GM12878 (cell line): ENCODE results near the gene TRIM58. TPM values are rescaled to one million over a fixed set of nuclear protein-coding genes. Genes with fewer than 3 reads are reported as not detected.

Experiments
- ATAC-seq: fragments of 200-7000 bp; cut with Tn5 transposase; 3 replicates; pipeline ENCODE4 v1.9.1; 2020; ENCODE audit warnings: mild to moderate bottlenecking, moderate library complexity
- BruUV-seq: library from RNA; stranded (reverse); fragments of 400-500 nt; replicated peaks from 2 replicates; lab custom pipeline; 2021; lab: Mats Ljungman, UMichigan
- CTCF ChIA-PET: fragments of 300-600 bp; sonication (Branson Sonifier 250); formaldehyde crosslinking; extraction: SDS; loops from one replicate; lab custom pipeline; 2021; ENCODE audit warnings: inconsistent platforms; lab: Yijun Ruan, JAX
- POLR2A ChIA-PET: fragments of 350-600 bp; formaldehyde crosslinking; extraction: SDS; loops from one replicate; lab custom pipeline; 2021; ENCODE audit warnings: inconsistent platforms; lab: Charles Lee
- RAD21 ChIA-PET: fragments of 300-600 bp; sonication (Branson Sonifier 250); formaldehyde crosslinking; loops from one replicate; lab custom pipeline; 2023; ENCODE audit warnings: antibody characterized with exemption; ENCODE audit not compliant: unreplicated experiment; lab: Charles Lee
- SMC1A ChIA-PET: fragments of 300-600 bp; sonication (Branson Sonifier 250); formaldehyde crosslinking; loops from one replicate; lab custom pipeline; 2023; ENCODE audit not compliant: unreplicated experiment, uncharacterized antibody; lab: Charles Lee
- DNase-seq: peaks from one replicate; pipeline ENCODE4 v3.0.0-alpha.2; 2011; ENCODE audit warnings: low read depth, low spot score
- FAIRE-seq: peaks from 3 replicates; lab custom pipeline; 2011; peaks lifted over from hg19 to GRCh38; lab: Jason Lieb, UNC
- H2AFZ ChIP-seq: 2 replicates; pipeline ENCODE4 v1.6.0; 2011; ENCODE audit warnings: low read depth, low read length, control low read depth; ENCODE audit not compliant: control insufficient read depth
- H3K27ac ChIP-seq: 2 replicates; pipeline ENCODE4 v1.5.1; 2011; ENCODE audit warnings: control low read depth; ENCODE audit not compliant: control insufficient read depth, insufficient read depth
- H3K27me3 ChIP-seq, 2 experiments: replicated peaks in 1 of 2; 2 replicates each; pipeline versions ENCODE4 v1.6.0 to v1.6.1; 2011; ENCODE audit warnings: low read length in 1 of 2; ENCODE audit not compliant: control insufficient read depth in 2 of 2, insufficient read depth in 2 of 2
- H3K36me3 ChIP-seq, 2 experiments: 2 replicates each; pipeline ENCODE4 v1.5.1; 2011; ENCODE audit warnings: low read length in 1 of 2; ENCODE audit not compliant: control insufficient read depth in 2 of 2, insufficient read depth in 2 of 2
- H3K4me1 ChIP-seq: 2 replicates; pipeline ENCODE4 v1.6.1; 2011; ENCODE audit warnings: mild to moderate bottlenecking, low read length, moderate library complexity, mixed read lengths; ENCODE audit not compliant: control insufficient read depth, insufficient read depth
- H3K4me2 ChIP-seq: 2 replicates; pipeline ENCODE4 v1.6.0; 2011; ENCODE audit warnings: control low read depth; ENCODE audit not compliant: control insufficient read depth, insufficient read depth
- H3K4me3 ChIP-seq: fragments of 200-600 bp; sonication (generic); 2 replicates; pipeline ENCODE4 v1.5.1; 2016
- H3K79me2 ChIP-seq: 2 replicates; pipeline ENCODE4 v1.6.0; 2011; ENCODE audit warnings: low read length; ENCODE audit not compliant: control insufficient read depth, insufficient read depth
- H3K9ac ChIP-seq: 2 replicates; pipeline ENCODE4 v1.8.0; 2011; ENCODE audit warnings: low read length, control low read depth, mixed read lengths; ENCODE audit not compliant: control insufficient read depth, insufficient read depth
- H3K9me3 ChIP-seq: replicated peaks from 3 replicates; pipeline ENCODE4 v1.5.1; 2011; ENCODE audit warnings: mild to moderate bottlenecking, low read length; ENCODE audit not compliant: control insufficient read depth, insufficient read depth
- H4K20me1 ChIP-seq: 2 replicates; pipeline ENCODE4 v1.6.0; 2011; ENCODE audit not compliant: control insufficient read depth, insufficient read depth
- IRF5 ChIP-seq: fragments of 450-650 bp; IDR thresholded peaks from 2 replicates; pipeline ENCODE4 v1.6.1; 2017; ENCODE audit warnings: borderline replicate concordance
- RUNX3 ChIP-seq: IDR thresholded peaks from 2 replicates; pipeline ENCODE4 v1.6.1; 2012; ENCODE audit warnings: low read length, inconsistent platforms
- SMAD1 ChIP-seq: fragments of 450-650 bp; IDR thresholded peaks from 2 replicates; pipeline ENCODE4 v1.6.1; 2018; ENCODE audit warnings: mild to moderate bottlenecking, low read depth; ENCODE audit not compliant: partially characterized antibody
- ZBED1 ChIP-seq: IDR thresholded peaks from 2 replicates; pipeline ENCODE4 v1.6.1; 2016; ENCODE audit warnings: borderline replicate concordance
- WGBS: methylation state at CpG from one replicate; pipeline ENCODE4 v1.1.6; 2016; ENCODE audit warnings: low lambda C conversion rate; ENCODE audit not compliant: insufficient replicate concordance, insufficient coverage; ENCODE audit errors: missing lambda C conversion rate; 5-methylcytosine and 5-hydroxymethylcytosine counted together
- in situ Hi-C: fragments of 300-500 bp; cut with MboI; formaldehyde crosslinking; loops from 9 replicates; pipeline ENCODE4 v1.14.3; 2018; ENCODE audit warnings: mixed read lengths
- intact Hi-C: fragments of 100-400 bp; cut with micrococcal nuclease; formaldehyde crosslinking; loops from one replicate; pipeline ENCODE4 v1.14.2; 2022; ENCODE audit not compliant: unreplicated experiment
- polyA plus RNA-seq, 11 experiments: library from polyadenylated mRNA; depleted of rRNA in 4 of 11; unstranded in 6 of 11; stranded (reverse) in 5 of 11; fragments of >200 nt; fragmentation: Nextera tagmentation in 4 of 11; fragmentation: Illumina TruSeq in 1 of 11; extraction: Ambion mirVana in 4 of 11; extraction: Trizol in 1 of 11; gene quantifications; 1 replicate in 1 of 11; 2 replicates in 10 of 11; pipeline versions ENCODE4 v1.2.1 to v1.2.3, GENCODE V29; 2011 to 2016; ENCODE audit warnings: inconsistent platforms in 2 of 11, missing spikeins in 2 of 11, low read depth in 1 of 11
- total RNA-seq, 4 experiments: library from RNA; depleted of rRNA in 3 of 4; stranded (reverse); fragments of >200 nt in 3 of 4; fragmentation: Illumina TruSeq in 1 of 4; extraction: Trizol in 1 of 4; gene quantifications; 2 replicates each; pipeline versions ENCODE4 v1.2.1 to v1.2.3, GENCODE V29; 2013 to 2021

TRIM58 gene
- total and polyA plus RNA-seq, 10 of the 15 experiments (the other 5 are each of a cell fraction or from before 2014, with no cell fraction given) = not detected

GRCh38 chr1:247824023-247824422 lies 33.0 kb upstream of the TRIM58 start, which contains the start of gene OR14A16:
Gene OR14A16, minus strand, starts transcription at chr1:247824119. Its CDS starts 8,390 bp downstream, at chr1:247815729.
- no peaks in the 10 kb centered on the region for H4K20me1 ChIP-seq
- FAIRE-seq (no peak), ATAC-seq (no peak), DNase-seq (no peak)
- in situ Hi-C loops (no loop called here), intact Hi-C loops (no loop called here)
- H3K4me3 ChIP-seq = no peak within 1 kb of the TSS
- ChIA-PET POLR2A (no interaction called here), RAD21 (no interaction called here), CTCF (no interaction called here), SMC1A (no interaction called here)
- WGBS = 18% methylated on average over 6 of the region's 6 CpGs
- H2AFZ ChIP-seq = no peak within 1 kb of the TSS
- no TSS peak for BruUV-seq
- no peaks in the 10 kb centered on the region for H3K27me3 ChIP-seq
- TF ChIP-seq RUNX3 (no peak), SMAD1 (no peak), IRF5 (no peak)
- no peaks in the 10 kb centered on the region for H3K36me3 ChIP-seq
- H3K9ac ChIP-seq = no peak within 1 kb of the TSS
- H3K27ac ChIP-seq = no peak within 1 kb of the TSS
- H3K4me1 ChIP-seq = no peaks in the 10 kb centered on the region
- no peak within 1 kb of the TSS for H3K4me2 ChIP-seq
- H3K79me2 ChIP-seq = no peaks in the 10 kb centered on the region
- no peaks in the 10 kb centered on the region for H3K9me3 ChIP-seq

- no peak overlapping the region for H3K4me2 ChIP-seq
- ChIA-PET RAD21 (no interaction called here), POLR2A (no interaction called here), CTCF (no interaction called here), SMC1A (no interaction called here)
- H3K4me1 ChIP-seq = no peaks in the 10 kb centered on the region
- no peaks in the 10 kb centered on the region for H3K27me3 ChIP-seq
- no peaks in the 10 kb centered on the region for H3K9me3 ChIP-seq
- no peak for TF ChIP-seq ZBED1
- H3K36me3 ChIP-seq = no peaks in the 10 kb centered on the region
- intact Hi-C loops = no loop called here
- H3K79me2 ChIP-seq = no peaks in the 10 kb centered on the region
- no peak overlapping the region for H3K9ac ChIP-seq
- no peak for DNase-seq
- in situ Hi-C loops = no loop called here
- no peak overlapping the region for H3K27ac ChIP-seq
- no peaks in the 10 kb centered on the region for H4K20me1 ChIP-seq
- no peak overlapping the region for H3K4me3 ChIP-seq
- no peak overlapping the region for H2AFZ ChIP-seq
- FAIRE-seq = no peak
- no peak for ATAC-seq
- 64% methylated on average over 9 of the region's 13 CpGs for WGBS
- no TSS peak for BruUV-seq
Observed at GRCh38 chr1:247825362-247825761, 31.6 kb upstream of the TRIM58 start.
